ENCODE results near the gene EDEM3. TPM values are rescaled to one million over a fixed set of nuclear protein-coding genes. Genes with fewer than 3 reads are reported as not detected.

The EDEM3 gene
- total RNA-seq, 2 experiments from 2014 or later: 12.5 to 14.5 TPM

DNA sequence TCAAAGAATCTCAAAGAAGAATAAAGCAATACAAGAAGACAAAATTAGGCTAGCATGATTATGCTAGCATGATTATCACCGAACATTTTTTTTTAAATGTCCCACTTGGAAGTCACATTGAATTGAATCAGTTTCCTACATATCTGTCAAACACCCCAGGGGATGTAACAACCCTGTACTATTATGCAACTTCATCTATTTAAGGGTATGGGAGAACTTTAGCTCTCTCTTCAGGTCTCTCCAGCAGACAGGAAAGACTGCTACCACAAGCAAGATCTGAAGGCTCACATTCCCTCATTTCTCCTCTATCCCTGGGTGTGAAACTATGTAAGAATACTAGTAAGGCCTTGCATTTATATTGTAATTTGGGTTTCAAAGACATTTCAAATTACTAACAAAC is 52.8 kb downstream of the EDEM3 start:
- ChIA-PET CTCF (interaction anchor here (1.4 kb wide), 1 partner anchor 38 kb away, joined by 5 read pairs; no protein-coding TSS in a partner anchor), POLR2A (no interaction called here)
- DNase-seq (no peak), ATAC-seq (no peak)
- no peaks in the 10 kb centered on the region for H3K27me3 Mint-ChIP-seq
- no peak overlapping the region for H3K4me3 Mint-ChIP-seq
- H3K27ac Mint-ChIP-seq: no peak overlapping the region
- intact Hi-C loops (cut with micrococcal nuclease): no loop called here
- TF ChIP-seq, protein P1, sequence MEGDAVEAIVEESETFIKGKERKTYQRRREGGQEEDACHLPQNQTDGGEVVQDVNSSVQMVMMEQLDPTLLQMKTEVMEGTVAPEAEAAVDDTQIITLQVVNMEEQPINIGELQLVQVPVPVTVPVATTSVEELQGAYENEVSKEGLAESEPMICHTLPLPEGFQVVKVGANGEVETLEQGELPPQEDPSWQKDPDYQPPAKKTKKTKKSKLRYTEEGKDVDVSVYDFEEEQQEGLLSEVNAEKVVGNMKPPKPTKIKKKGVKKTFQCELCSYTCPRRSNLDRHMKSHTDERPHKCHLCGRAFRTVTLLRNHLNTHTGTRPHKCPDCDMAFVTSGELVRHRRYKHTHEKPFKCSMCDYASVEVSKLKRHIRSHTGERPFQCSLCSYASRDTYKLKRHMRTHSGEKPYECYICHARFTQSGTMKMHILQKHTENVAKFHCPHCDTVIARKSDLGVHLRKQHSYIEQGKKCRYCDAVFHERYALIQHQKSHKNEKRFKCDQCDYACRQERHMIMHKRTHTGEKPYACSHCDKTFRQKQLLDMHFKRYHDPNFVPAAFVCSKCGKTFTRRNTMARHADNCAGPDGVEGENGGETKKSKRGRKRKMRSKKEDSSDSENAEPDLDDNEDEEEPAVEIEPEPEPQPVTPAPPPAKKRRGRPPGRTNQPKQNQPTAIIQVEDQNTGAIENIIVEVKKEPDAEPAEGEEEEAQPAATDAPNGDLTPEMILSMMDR (IDR thresholded peaks at IDR 0.05): no peak
- peaks cover 29% of the 10 kb centered on the region for H3K36me3 Mint-ChIP-seq (ENCODE audit: low read depth)
- H3K9me3 Mint-ChIP-seq: no peaks in the 10 kb centered on the region
- peaks cover 6% of the 10 kb centered on the region for H3K4me1 Mint-ChIP-seq (ENCODE audit: low read depth)

- ChIA-PET POLR2A (no interaction called here), CTCF (no interaction called here)
- Mint-ChIP-seq H3K27ac (peak overlapping the region; percentile 41), H3K36me3 (ENCODE audit: low read depth) (peaks cover 34% of the 10 kb centered on the region), H3K9me3 (no peaks in the 10 kb centered on the region), H3K4me1 (ENCODE audit: low read depth) (peaks cover 11% of the 10 kb centered on the region), H3K4me3 (no peak overlapping the region), H3K27me3 (no peaks in the 10 kb centered on the region)
- ATAC-seq (no peak), DNase-seq (no peak)
- intact Hi-C loops (cut with micrococcal nuclease): no loop called here
- TF ChIP-seq, protein P1 (IDR thresholded peaks at IDR 0.05): no peak
Observed at GRCh38 chr1:184698969-184699368, 55.7 kb downstream of the EDEM3 start.

- H3K27me3 Mint-ChIP-seq: no peaks in the 10 kb centered on the region
- ChIA-PET POLR2A (no interaction called here), CTCF (no interaction called here)
- H3K4me3 Mint-ChIP-seq: no peak overlapping the region
- no peaks in the 10 kb centered on the region for H3K9me3 Mint-ChIP-seq
- peaks cover 11% of the 10 kb centered on the region for H3K4me1 Mint-ChIP-seq (ENCODE audit: low read depth)
- TF ChIP-seq, protein P1 (IDR thresholded peaks at IDR 0.05): no peak
- H3K36me3 Mint-ChIP-seq (ENCODE audit: low read depth): peaks cover 34% of the 10 kb centered on the region
- no peak for ATAC-seq
- intact Hi-C loops (cut with micrococcal nuclease): no loop called here
- H3K27ac Mint-ChIP-seq: peak overlapping the region; percentile 15
- DNase-seq: no peak
Observed at GRCh38 chr1:184698016-184698415, 56.6 kb downstream of the EDEM3 start.

GRCh38 chr1:184696403-184696802 is 58.3 kb downstream of the EDEM3 start:
- Mint-ChIP-seq H3K36me3 (ENCODE audit: low read depth) (peaks cover 29% of the 10 kb centered on the region), H3K27ac (no peak overlapping the region), H3K4me1 (ENCODE audit: low read depth) (peaks cover 11% of the 10 kb centered on the region), H3K27me3 (no peaks in the 10 kb centered on the region), H3K9me3 (no peaks in the 10 kb centered on the region), H3K4me3 (no peak overlapping the region)
- intact Hi-C loops (cut with micrococcal nuclease): no loop called here
- no peak for DNase-seq
- ChIA-PET POLR2A (no interaction called here), CTCF (interaction anchor here (1.4 kb wide), 1 partner anchor 32 kb away, joined by 4 read pairs; no protein-coding TSS in a partner anchor)
- ATAC-seq: no peak
- TF ChIP-seq, protein P1 (IDR thresholded peaks at IDR 0.05): no peak

DNA sequence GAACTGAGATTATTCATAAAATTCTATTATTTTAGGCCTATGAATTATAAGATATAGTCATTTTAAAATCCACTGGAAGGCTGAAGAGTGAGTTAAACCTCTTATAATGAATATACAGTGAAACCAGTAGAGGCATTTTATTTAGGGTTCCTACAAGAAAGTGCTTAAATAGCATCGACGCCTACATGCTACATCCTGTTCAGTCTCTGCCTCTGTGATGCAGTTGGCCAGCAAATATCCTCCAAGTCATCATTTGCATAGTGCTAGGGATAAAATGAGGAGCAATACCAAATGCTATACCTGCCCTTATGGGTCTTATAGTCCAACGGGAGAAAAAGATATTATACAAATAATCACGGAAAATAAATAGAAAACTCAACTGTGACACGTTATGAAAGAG is 59.6 kb downstream of the EDEM3 start:
- Mint-ChIP-seq H3K4me3 (no peak overlapping the region), H3K27me3 (no peaks in the 10 kb centered on the region), H3K4me1 (ENCODE audit: low read depth) (peaks cover 11% of the 10 kb centered on the region), H3K27ac (no peak overlapping the region), H3K36me3 (ENCODE audit: low read depth) (peaks cover 24% of the 10 kb centered on the region), H3K9me3 (no peaks in the 10 kb centered on the region)
- DNase-seq (no peak), ATAC-seq (no peak)
- intact Hi-C loops (cut with micrococcal nuclease): no loop called here
- TF ChIP-seq, protein P1 (IDR thresholded peaks at IDR 0.05): no peak
- CTCF ChIA-PET: no interaction called here
- POLR2A ChIA-PET: no interaction called here

Data from activated CD8-positive, alpha-beta T cell treated with anti-CD3 and anti-CD28 coated beads for 36 hours (primary cell).